GM18868 (cell line): ENCODE data around the gene WIPI1.
"Not testable (repeated sequence)": the region's sequence is repeated elsewhere in the genome, so short reads cannot be mapped to it uniquely, and the experiment has no call there.

ENCODE experiments used
- ATAC-seq: cut with Tn5 transposase; IDR thresholded peaks from one replicate; pipeline ENCODE4 v1.9.1; 2021; ENCODE audit warnings: mild to moderate bottlenecking, moderate library complexity; ENCODE audit not compliant: unreplicated experiment

Gene WIPI1

GRCh38 chr17:68420065-68420464, 37.2 kb downstream of the WIPI1 start:
- ATAC-seq = no peak

GRCh38 chr17:68418876-68419275, 38.4 kb downstream of the WIPI1 start:
- ATAC-seq = no peak

- no peak for ATAC-seq
Measured at GRCh38 chr17:68417317-68417716, 40.0 kb downstream of the WIPI1 start.

GRCh38 chr17:68414901-68415300, 42.4 kb downstream of the WIPI1 start:
- ATAC-seq = not testable (repeated sequence)

GRCh38 chr17:68413597-68414560, 43.4 kb downstream of the WIPI1 start:
- peak; percentile 46 for ATAC-seq

GRCh38 chr17:68407656-68408055, 49.6 kb downstream of the WIPI1 start:
- ATAC-seq = not testable (repeated sequence)

GRCh38 chr17:68403837-68404236, 53.5 kb downstream of the WIPI1 start:
- ATAC-seq = not testable (repeated sequence)

- ATAC-seq = no peak
Measured at GRCh38 chr17:68403122-68403521, 54.2 kb downstream of the WIPI1 start.

- ATAC-seq = no peak
Measured at GRCh38 chr17:68401288-68401687, 56.0 kb downstream of the WIPI1 start.

- ATAC-seq = no peak
Measured at GRCh38 chr17:68400404-68400735, 56.9 kb downstream of the WIPI1 start.

GRCh38 chr17:68399638-68400403, 57.5 kb downstream of the WIPI1 start:
- ATAC-seq = no peak

- peak; percentile 81 for ATAC-seq
Measured at GRCh38 chr17:68398691-68399637, 58.3 kb downstream of the WIPI1 start.

GRCh38 chr17:68397108-68397536, 60.2 kb downstream of the WIPI1 start:
- no peak for ATAC-seq

GRCh38 chr17:68396226-68397107, 60.8 kb downstream of the WIPI1 start:
- no peak for ATAC-seq

- ATAC-seq = no peak
Measured at GRCh38 chr17:68394608-68395331, 62.5 kb downstream of the WIPI1 start.

GRCh38 chr17:68391561-68392268, 65.6 kb downstream of the WIPI1 start:
- no peak for ATAC-seq

GRCh38 chr17:68390888-68391545, 66.3 kb downstream of the WIPI1 start:
- ATAC-seq = no peak

- ATAC-seq = no peak
Measured at GRCh38 chr17:68389041-68389440, 68.3 kb downstream of the WIPI1 start.
